ENCODE results near the gene PRKD1. TPM values are rescaled to one million over a fixed set of nuclear protein-coding genes. Genes with fewer than 3 reads are reported as not detected.

PRKD1 gene
- total RNA-seq, 4 donors from 2014 or later, result 3.5 to 6.4 (median 4.4) TPM

DNA sequence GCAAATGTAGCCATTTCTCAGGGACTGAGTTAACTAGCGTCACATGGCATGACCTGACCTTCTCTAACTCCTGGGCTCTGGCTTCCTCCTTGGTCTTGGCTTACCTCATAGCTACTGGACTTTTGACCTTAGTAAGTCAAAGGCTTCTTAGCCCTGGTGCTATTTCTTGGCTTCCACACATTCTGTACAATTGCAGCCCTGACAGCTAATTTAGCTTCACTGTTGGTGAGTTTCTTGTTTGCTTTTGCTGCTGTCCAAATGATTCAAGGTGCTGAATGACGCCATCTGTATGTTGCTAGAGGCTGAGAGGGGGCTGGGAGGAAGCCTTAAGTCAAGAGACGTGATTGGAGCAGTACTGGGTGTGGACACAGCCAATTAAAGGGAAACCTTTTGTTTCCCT lies 202.7 kb downstream of the PRKD1 start:
- intact Hi-C loops (cut with DNase I; ENCODE audit: low total_unique reads), result no loop called here
- Histone ChIP-seq H3K4me3 (no peak overlapping the region), H3K36me3 (no peaks in the 10 kb centered on the region), H3K27ac (peak overlapping the region in 1 of 4 donors; percentile 22), H3K4me1 (peaks cover 0 to 14% (median 0%) of the 10 kb centered on the region in 4 donors), H3K27me3 (no peaks in the 10 kb centered on the region), H3K9me3 (no peaks in the 10 kb centered on the region)
- in situ Hi-C loops (cut with MboI; ENCODE audit: low pct_ligation_motif_present in 1 of 4, low pct_unique_long_range_greater_than_20kb in 1 of 4, low sequenced_read_pairs in 3 of 4), result no loop called here
- no peak for DNase-seq
- 40 to 45% methylated on average over 1 to 3 of the region's 3 CpGs for WGBS, 2 donors (ENCODE audit: low coverage in 1 of 2)
- TF ChIP-seq POLR2A (IDR thresholded peaks at IDR 0.05) (no peak), CTCF (IDR thresholded peaks at IDR 0.05) (no peak), EP300 (IDR thresholded peaks at IDR 0.05; ENCODE audit: low read depth) (no peak), POLR2AphosphoS5 (IDR thresholded peaks at IDR 0.05) (no peak)

DNA sequence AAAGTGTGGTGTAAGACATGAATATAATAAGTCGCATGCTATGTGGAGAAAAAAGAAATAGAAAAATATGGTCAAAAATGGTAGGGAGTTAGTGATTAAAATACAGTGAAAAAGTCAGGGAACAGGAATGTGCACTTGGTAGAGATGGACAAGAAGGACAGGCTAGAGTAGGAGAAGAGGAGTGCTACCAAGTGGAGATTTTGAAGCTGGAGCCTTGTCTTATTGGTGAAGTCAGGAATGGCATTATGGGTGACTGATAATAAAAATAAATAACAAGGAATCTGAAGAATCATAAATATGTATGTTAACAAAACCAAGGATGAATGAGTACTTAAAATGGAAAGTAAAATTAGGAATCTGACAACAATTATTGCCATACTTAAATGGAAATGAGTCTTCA lies 204.8 kb downstream of the PRKD1 start:
- peaks cover 0 to 14% (median 0%) of the 10 kb centered on the region in 4 donors for H3K4me1 ChIP-seq
- no peak overlapping the region for H3K27ac ChIP-seq
- no peaks in the 10 kb centered on the region for H3K27me3 ChIP-seq
- intact Hi-C loops (cut with DNase I; ENCODE audit: low total_unique reads), result no loop called here
- 60 to 95% methylated on average over 1 of the region's 1 CpG for WGBS, 2 donors (ENCODE audit: low coverage in 1 of 2)
- H3K4me3 ChIP-seq, result no peak overlapping the region
- no peak for DNase-seq
- H3K9me3 ChIP-seq, result no peaks in the 10 kb centered on the region
- H3K36me3 ChIP-seq, result no peaks in the 10 kb centered on the region
- TF ChIP-seq CTCF (IDR thresholded peaks at IDR 0.05) (no peak), POLR2A (IDR thresholded peaks at IDR 0.05) (no peak), EP300 (IDR thresholded peaks at IDR 0.05; ENCODE audit: low read depth) (no peak), POLR2AphosphoS5 (IDR thresholded peaks at IDR 0.05) (no peak)
- in situ Hi-C loops (cut with MboI; ENCODE audit: low pct_ligation_motif_present in 1 of 4, low pct_unique_long_range_greater_than_20kb in 1 of 4, low sequenced_read_pairs in 3 of 4), result no loop called here

DNA sequence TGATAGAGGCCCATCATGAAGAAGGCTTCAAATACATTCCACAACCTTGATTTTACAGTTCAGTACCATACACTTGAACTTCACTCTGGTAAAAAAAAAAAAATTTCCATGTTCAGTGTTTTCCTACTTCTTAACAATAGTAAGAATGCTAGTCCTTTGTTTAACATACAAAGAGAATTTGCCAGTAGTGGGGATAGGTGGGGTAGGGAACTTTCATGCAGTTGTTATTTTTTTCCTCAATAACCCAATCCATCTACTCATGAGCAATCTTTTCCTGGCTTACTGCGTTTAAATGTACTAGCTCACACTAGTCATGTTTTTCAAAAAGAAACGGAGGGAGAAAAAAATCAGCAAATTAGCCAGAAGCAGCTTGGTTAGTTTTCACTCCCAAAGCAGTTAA lies 206.1 kb downstream of the PRKD1 start:
- TF ChIP-seq POLR2AphosphoS5 (IDR thresholded peaks at IDR 0.05) (no peak), CTCF (IDR thresholded peaks at IDR 0.05) (no peak)
- no peak for DNase-seq
- 66 to 79% methylated on average over 2 of the region's 2 CpGs for WGBS, 2 donors (ENCODE audit: low coverage in 1 of 2)
- Histone ChIP-seq H3K36me3 (no peaks in the 10 kb centered on the region), H3K27ac (no peak overlapping the region), H3K27me3 (no peaks in the 10 kb centered on the region), H3K4me1 (peaks cover 0 to 14% (median 0%) of the 10 kb centered on the region in 4 donors), H3K9me3 (no peaks in the 10 kb centered on the region), H3K4me3 (no peak overlapping the region)
- in situ Hi-C loops (cut with MboI; ENCODE audit: low pct_ligation_motif_present in 1 of 4, low pct_unique_long_range_greater_than_20kb in 1 of 4, low sequenced_read_pairs in 3 of 4) (no loop called here), intact Hi-C loops (cut with DNase I; ENCODE audit: low total_unique reads) (no loop called here)

- 64 to 70% methylated on average over 4 to 5 of the region's 5 CpGs for WGBS, 2 donors (ENCODE audit: low coverage in 1 of 2)
- Histone ChIP-seq H3K4me3 (no peak overlapping the region), H3K27me3 (no peaks in the 10 kb centered on the region), H3K4me1 (no peaks in the 10 kb centered on the region), H3K36me3 (no peaks in the 10 kb centered on the region), H3K9me3 (no peaks in the 10 kb centered on the region), H3K27ac (no peak overlapping the region)
- DNase-seq, result no peak
- in situ Hi-C loops (cut with MboI; ENCODE audit: low pct_ligation_motif_present in 1 of 4, low pct_unique_long_range_greater_than_20kb in 1 of 4, low sequenced_read_pairs in 3 of 4) (no loop called here), intact Hi-C loops (cut with DNase I; ENCODE audit: low total_unique reads) (no loop called here)
- no peak for TF ChIP-seq POLR2A (IDR thresholded peaks at IDR 0.05)
- no peak for TF ChIP-seq EP300 (IDR thresholded peaks at IDR 0.05; ENCODE audit: low read depth)
- TF ChIP-seq POLR2AphosphoS5 (IDR thresholded peaks at IDR 0.05), result no peak
- TF ChIP-seq CTCF (IDR thresholded peaks at IDR 0.05), result no peak
Observed at GRCh38 chr14:29717901-29718300, 209.7 kb downstream of the PRKD1 start.
